Chondrocyte (in vitro differentiated cells): ENCODE measurements around the gene TMEM45A. TPM values are rescaled to one million over a fixed set of nuclear protein-coding genes. Genes with fewer than 3 reads are reported as not detected.

Source experiments
- DNase-seq: peaks from one replicate; pipeline ENCODE4 v3.0.0; 2021; ENCODE audit warnings: mixed read lengths, low spot score
- H3K27ac Mint-ChIP-seq: one replicate; pipeline ENCODE4 v1.8.0; 2021; ENCODE audit warnings: mild to moderate bottlenecking, moderate library complexity, mixed read lengths; ENCODE audit not compliant: unreplicated experiment
- H3K27me3 Mint-ChIP-seq: 2 replicates; pipeline ENCODE4 v1.8.0; 2021; ENCODE audit warnings: low read depth, mixed read lengths
- H3K36me3 Mint-ChIP-seq: 2 replicates; pipeline ENCODE4 v1.8.0; 2021; ENCODE audit warnings: low read depth, mixed read lengths
- H3K4me1 Mint-ChIP-seq: 2 replicates; pipeline ENCODE4 v1.8.0; 2021; ENCODE audit warnings: low read depth, mild to moderate bottlenecking, mixed read lengths
- H3K4me3 Mint-ChIP-seq: one replicate; pipeline ENCODE4 v1.8.0; 2021; ENCODE audit warnings: mild to moderate bottlenecking, moderate library complexity, mixed read lengths; ENCODE audit not compliant: unreplicated experiment
- H3K9me3 Mint-ChIP-seq: 2 replicates; pipeline ENCODE4 v1.8.0; 2021; ENCODE audit warnings: low read depth, mixed read lengths
- total RNA-seq: library from RNA; stranded (reverse); gene quantifications from 3 replicates; pipeline ENCODE4 v1.2.1, GENCODE V29; 2021
- TF ChIP-seq, protein P1 (sequence below): fragments of 200-600 bp; sonication (generic); IDR thresholded peaks from 2 replicates; pipeline ENCODE4 v1.5.0; 2021; ENCODE audit warnings: antibody characterized with exemption, mild to moderate bottlenecking, moderate library complexity

The TMEM45A gene
- total RNA-seq, 1 donor from 2014 or later = 69.1 TPM

DNA sequence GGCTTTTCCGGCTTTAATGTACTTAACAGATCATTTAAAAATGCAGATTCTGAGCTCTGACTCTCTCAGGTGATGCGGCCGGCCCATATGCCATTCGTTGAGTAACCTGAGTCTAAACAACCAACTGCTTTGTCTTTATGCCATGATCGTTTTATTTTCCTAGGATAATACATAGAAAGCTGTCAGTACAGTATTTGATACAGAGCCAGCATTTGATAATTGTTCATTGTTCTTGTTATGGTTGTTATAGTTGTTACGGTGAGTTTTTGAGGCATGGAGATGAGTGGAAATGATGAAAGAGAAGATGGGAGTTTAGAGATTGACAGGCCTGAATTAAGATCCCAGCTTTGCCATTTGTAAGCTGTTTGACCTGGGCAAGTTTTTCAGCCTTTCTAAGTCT, 40.0 kb downstream of the TMEM45A start:
- H3K4me3 Mint-ChIP-seq = no peak overlapping the region
- no peaks in the 10 kb centered on the region for H3K27me3 Mint-ChIP-seq
- no peaks in the 10 kb centered on the region for H3K9me3 Mint-ChIP-seq
- TF ChIP-seq, protein P1, sequence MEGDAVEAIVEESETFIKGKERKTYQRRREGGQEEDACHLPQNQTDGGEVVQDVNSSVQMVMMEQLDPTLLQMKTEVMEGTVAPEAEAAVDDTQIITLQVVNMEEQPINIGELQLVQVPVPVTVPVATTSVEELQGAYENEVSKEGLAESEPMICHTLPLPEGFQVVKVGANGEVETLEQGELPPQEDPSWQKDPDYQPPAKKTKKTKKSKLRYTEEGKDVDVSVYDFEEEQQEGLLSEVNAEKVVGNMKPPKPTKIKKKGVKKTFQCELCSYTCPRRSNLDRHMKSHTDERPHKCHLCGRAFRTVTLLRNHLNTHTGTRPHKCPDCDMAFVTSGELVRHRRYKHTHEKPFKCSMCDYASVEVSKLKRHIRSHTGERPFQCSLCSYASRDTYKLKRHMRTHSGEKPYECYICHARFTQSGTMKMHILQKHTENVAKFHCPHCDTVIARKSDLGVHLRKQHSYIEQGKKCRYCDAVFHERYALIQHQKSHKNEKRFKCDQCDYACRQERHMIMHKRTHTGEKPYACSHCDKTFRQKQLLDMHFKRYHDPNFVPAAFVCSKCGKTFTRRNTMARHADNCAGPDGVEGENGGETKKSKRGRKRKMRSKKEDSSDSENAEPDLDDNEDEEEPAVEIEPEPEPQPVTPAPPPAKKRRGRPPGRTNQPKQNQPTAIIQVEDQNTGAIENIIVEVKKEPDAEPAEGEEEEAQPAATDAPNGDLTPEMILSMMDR = no peak
- H3K36me3 Mint-ChIP-seq = peaks cover 2% of the 10 kb centered on the region
- DNase-seq = no peak
- H3K27ac Mint-ChIP-seq = no peak overlapping the region
- no peaks in the 10 kb centered on the region for H3K4me1 Mint-ChIP-seq

DNA sequence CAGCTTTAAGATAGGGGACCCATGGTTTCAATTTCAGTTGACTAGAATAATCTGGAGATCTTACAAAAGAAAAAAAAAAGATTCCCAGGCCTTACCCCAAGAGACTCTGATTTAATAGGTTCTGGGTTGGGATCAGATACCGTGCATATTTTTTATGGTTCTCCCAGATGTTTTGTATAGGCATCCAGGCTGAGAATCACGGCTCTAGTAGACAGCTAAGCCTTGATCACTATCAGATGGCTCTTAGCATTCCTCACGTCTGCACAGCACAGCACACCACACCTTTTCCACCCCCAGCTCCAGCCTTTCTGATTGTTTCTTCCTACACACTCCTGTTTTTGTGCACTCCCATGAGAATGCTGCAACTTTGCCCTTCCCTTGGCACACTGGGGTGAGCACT, 40.8 kb downstream of the TMEM45A start:
- no peaks in the 10 kb centered on the region for H3K27me3 Mint-ChIP-seq
- no peaks in the 10 kb centered on the region for H3K9me3 Mint-ChIP-seq
- H3K4me3 Mint-ChIP-seq = no peak overlapping the region
- DNase-seq = no peak
- TF ChIP-seq, protein P1 = no peak
- peaks cover 2% of the 10 kb centered on the region for H3K36me3 Mint-ChIP-seq
- no peaks in the 10 kb centered on the region for H3K4me1 Mint-ChIP-seq
- H3K27ac Mint-ChIP-seq = no peak overlapping the region

DNA sequence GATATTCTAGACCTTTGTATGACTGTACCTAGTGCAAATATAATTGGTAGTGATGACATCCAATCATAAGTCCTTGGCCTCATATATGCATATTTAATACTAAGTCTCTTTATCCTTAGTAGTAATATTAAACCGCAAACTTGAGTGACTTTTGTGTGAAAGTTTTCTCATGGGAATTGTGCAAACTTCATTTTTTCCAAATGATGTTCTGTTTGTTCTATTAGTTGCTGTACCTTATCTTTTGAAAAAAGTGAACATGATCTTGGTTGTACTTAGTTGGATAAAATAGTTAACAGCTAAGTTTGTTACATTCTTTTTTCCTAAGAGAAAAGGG, 43.2 kb downstream of the TMEM45A start:
- no peak overlapping the region for H3K27ac Mint-ChIP-seq
- H3K9me3 Mint-ChIP-seq = peaks cover 10% of the 10 kb centered on the region
- no peak for DNase-seq
- peaks cover 6% of the 10 kb centered on the region for H3K36me3 Mint-ChIP-seq
- TF ChIP-seq, protein P1 = no peak
- H3K4me3 Mint-ChIP-seq = no peak overlapping the region
- no peaks in the 10 kb centered on the region for H3K4me1 Mint-ChIP-seq
- no peaks in the 10 kb centered on the region for H3K27me3 Mint-ChIP-seq

DNA sequence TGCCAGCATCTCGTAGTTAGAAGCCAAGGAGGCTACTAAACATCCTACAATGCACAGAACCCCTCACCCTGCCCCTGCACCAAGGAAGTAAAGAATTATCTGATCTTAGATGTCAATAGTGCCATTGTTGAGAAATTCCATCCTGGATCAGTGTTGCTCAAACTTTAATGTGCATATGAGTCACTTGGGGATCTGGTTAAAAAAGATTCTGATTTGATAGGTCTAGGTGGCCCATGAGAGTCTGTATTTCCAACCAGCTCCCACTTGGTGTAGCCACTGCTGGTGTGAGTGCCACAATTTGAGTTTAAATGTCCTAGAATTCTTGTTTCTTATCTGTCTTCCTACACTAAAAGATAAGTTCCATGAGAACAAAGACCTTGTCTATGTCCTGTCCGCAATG, 43.7 kb downstream of the TMEM45A start:
- TF ChIP-seq, protein P1 = no peak

DNA sequence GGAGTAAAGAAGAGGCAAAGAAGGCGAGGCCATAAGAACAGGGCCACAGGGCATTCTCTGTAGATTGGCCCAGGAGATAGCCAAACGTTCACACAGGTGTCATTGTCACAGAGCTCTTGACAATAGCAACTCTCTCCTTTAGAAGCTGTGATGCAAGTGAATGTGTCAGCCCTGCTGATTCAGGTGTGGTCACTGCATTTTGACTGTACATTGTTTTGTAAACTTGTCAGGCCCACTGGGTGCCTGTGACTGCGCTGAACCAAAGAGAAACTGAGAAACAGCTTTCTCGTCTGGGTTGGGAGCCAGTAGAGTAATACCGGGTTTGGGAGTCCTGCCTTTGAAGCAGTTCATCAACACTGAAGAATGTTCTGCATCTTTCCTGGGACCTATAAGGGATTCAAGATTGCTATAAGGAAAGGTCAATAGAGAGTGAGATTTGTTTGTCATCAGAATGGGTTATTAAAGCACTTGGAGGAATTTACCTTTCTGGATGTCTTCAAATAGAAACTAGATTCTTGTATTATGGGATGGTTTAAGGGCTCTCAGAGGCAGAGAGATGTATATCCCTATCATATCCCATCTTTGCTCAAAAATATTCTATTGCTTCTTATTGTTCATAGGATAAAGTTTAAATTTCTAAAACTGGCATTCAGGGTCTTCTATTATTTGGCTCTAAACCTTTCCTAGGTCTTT, 45.4 kb downstream of the TMEM45A start:
- DNase-seq = no peak
- H3K4me1 Mint-ChIP-seq = peaks cover 2% of the 10 kb centered on the region
- H3K4me3 Mint-ChIP-seq = no peak overlapping the region
- peaks cover 22% of the 10 kb centered on the region for H3K9me3 Mint-ChIP-seq
- no peak overlapping the region for H3K27ac Mint-ChIP-seq
- H3K27me3 Mint-ChIP-seq = no peaks in the 10 kb centered on the region
- TF ChIP-seq, protein P1 = no peak
- H3K36me3 Mint-ChIP-seq = peaks cover 10% of the 10 kb centered on the region

More for the DNA sequence above, 43.7 kb downstream of the TMEM45A start:
- Mint-ChIP-seq H3K27ac (no peak overlapping the region), H3K4me1 (peaks cover 2% of the 10 kb centered on the region), H3K9me3 (peaks cover 13% of the 10 kb centered on the region), H3K36me3 (peaks cover 9% of the 10 kb centered on the region), H3K27me3 (no peaks in the 10 kb centered on the region), H3K4me3 (no peak overlapping the region)
- DNase-seq = no peak
